Gastroesophageal sphincter (tissue), 4 donors: ENCODE measurements around the gene ITGB2. TPM values are rescaled to one million over a fixed set of nuclear protein-coding genes. Genes with fewer than 3 reads are reported as not detected.

Source experiments
- ATAC-seq: fragments of 150-250 bp; one replicate; pipeline ENCODE4 v1.9.1; 2016; ENCODE audit warnings: mild to moderate bottlenecking, moderate library complexity
- H3K27ac ChIP-seq, 4 donors: fragments of 200-600 bp; sonication (generic) in 3 of 4; 1 replicate in 3 of 4; 2 replicates in 1 of 4; pipeline ENCODE4 v1.5.1; 2016 to 2019
- H3K27me3 ChIP-seq: fragments of 200-600 bp; sonication (generic); one replicate; pipeline ENCODE4 v1.5.1; 2019
- H3K36me3 ChIP-seq, 2 donors: fragments of 200-600 bp; sonication (generic); one replicate each; pipeline ENCODE4 v1.5.1; 2019; ENCODE audit warnings: control low read depth in 1 of 2
- H3K4me1 ChIP-seq, 3 donors: fragments of 200-600 bp; sonication (generic); 1 replicate in 2 of 3; 2 replicates in 1 of 3; pipeline ENCODE4 v1.5.1; 2016 to 2019; ENCODE audit warnings: control low read depth in 2 of 3
- H3K4me3 ChIP-seq, 2 donors: fragments of 200-600 bp; sonication (generic); one replicate each; pipeline ENCODE4 v1.5.1; 2019; ENCODE audit warnings: mild to moderate bottlenecking in 1 of 2, moderate library complexity in 1 of 2
- H3K9me3 ChIP-seq, 3 donors: fragments of 200-600 bp; sonication (generic); one replicate each; pipeline ENCODE4 v1.5.1; 2017 to 2019; ENCODE audit warnings: control low read depth in 2 of 3
- CTCF ChIP-seq, 4 experiments: fragments of 200-600 bp in 2 of 4; fragments of 450-650 bp in 2 of 4; sonication (generic) in 1 of 4; IDR thresholded peaks; one replicate each; pipeline ENCODE4 v1.5.1; 2017 to 2019; ENCODE audit warnings: antibody characterized with exemption in 4 of 4, mild to moderate bottlenecking in 2 of 4, moderate library complexity in 2 of 4
- EP300 ChIP-seq: sonication (generic); formaldehyde crosslinking; IDR thresholded peaks from one replicate; pipeline ENCODE4 v1.6.1; 2017; ENCODE audit warnings: antibody characterized with exemption, mild to moderate bottlenecking
- POLR2A ChIP-seq, 2 donors: fragments of 450-650 bp; IDR thresholded peaks; one replicate each; pipeline ENCODE4 v1.6.1; 2017; ENCODE audit warnings: antibody characterized with exemption in 2 of 2, mild to moderate bottlenecking in 2 of 2, moderate library complexity in 1 of 2
- POLR2AphosphoS5 ChIP-seq: sonication (generic); formaldehyde crosslinking; IDR thresholded peaks from one replicate; pipeline ENCODE4 v1.6.1; 2017; ENCODE audit warnings: antibody characterized with exemption
- WGBS, 2 donors: methylation state at CpG; one replicate each; pipeline ENCODE4 v1.1.5; 2018; ENCODE audit warnings: low coverage in 1 of 2; 5-methylcytosine and 5-hydroxymethylcytosine counted together
- total RNA-seq, 4 donors: library from RNA; depleted of rRNA; stranded (reverse); fragments of >200 nt; gene quantifications; one replicate each; pipeline ENCODE4 v1.1.0, GENCODE V29; 2016

ITGB2 gene
- total RNA-seq, 4 donors from 2014 or later, result 10.4 to 112 (median 41.4) TPM

- no peaks in the 10 kb centered on the region for H3K36me3 ChIP-seq
- ATAC-seq, result no peak
- H3K9me3 ChIP-seq, result no peaks in the 10 kb centered on the region
- H3K4me1 ChIP-seq, result no peaks in the 10 kb centered on the region
- no peak for TF ChIP-seq POLR2A (IDR thresholded peaks at IDR 0.05)
- no peak for TF ChIP-seq POLR2AphosphoS5
- TF ChIP-seq CTCF (IDR thresholded peaks at IDR 0.05), result no peak
- TF ChIP-seq EP300, result no peak
- peaks cover 44% of the 10 kb centered on the region for H3K27me3 ChIP-seq
- no peak overlapping the region for H3K4me3 ChIP-seq
- H3K27ac ChIP-seq, result no peak overlapping the region
- WGBS, 2 donors, result 100% methylated on average over 1 of the region's 29 CpGs
Measured at GRCh38 chr21:44889625-44890337, 30.9 kb downstream of the ITGB2 start.

- TF ChIP-seq POLR2AphosphoS5 (no peak), EP300 (no peak), CTCF (IDR thresholded peaks at IDR 0.05) (no peak), POLR2A (IDR thresholded peaks at IDR 0.05) (no peak)
- no peaks in the 10 kb centered on the region for H3K36me3 ChIP-seq
- no peaks in the 10 kb centered on the region for H3K4me1 ChIP-seq
- no peaks in the 10 kb centered on the region for H3K9me3 ChIP-seq
- peaks cover 44% of the 10 kb centered on the region for H3K27me3 ChIP-seq
- no peak for ATAC-seq
- WGBS, 2 donors, result 80 to 90% methylated on average over 1 to 2 of the region's 64 CpGs
- H3K27ac ChIP-seq, result no peak overlapping the region
- no peak overlapping the region for H3K4me3 ChIP-seq
Measured at GRCh38 chr21:44888581-44889550, 31.8 kb downstream of the ITGB2 start.

GRCh38 chr21:44887807-44888580 is 32.7 kb downstream of the ITGB2 start:
- Histone ChIP-seq H3K4me3 (no peak overlapping the region), H3K36me3 (no peaks in the 10 kb centered on the region), H3K27me3 (peaks cover 38% of the 10 kb centered on the region), H3K9me3 (no peaks in the 10 kb centered on the region), H3K27ac (no peak overlapping the region), H3K4me1 (no peaks in the 10 kb centered on the region)
- WGBS, 2 donors, result no CpG with 5 or more reads among the region's 24 CpGs
- ATAC-seq, result no peak
- TF ChIP-seq EP300 (no peak), POLR2A (IDR thresholded peaks at IDR 0.05) (no peak), CTCF (IDR thresholded peaks at IDR 0.05) (no peak), POLR2AphosphoS5 (no peak)

- WGBS, 2 donors, result 85 to 96% methylated on average over 4 to 5 of the region's 11 CpGs
- H3K9me3 ChIP-seq, result no peaks in the 10 kb centered on the region
- no peak overlapping the region for H3K27ac ChIP-seq
- TF ChIP-seq EP300, result no peak
- no peak for TF ChIP-seq POLR2A (IDR thresholded peaks at IDR 0.05)
- no peak for TF ChIP-seq POLR2AphosphoS5
- no peak for TF ChIP-seq CTCF (IDR thresholded peaks at IDR 0.05)
- no peaks in the 10 kb centered on the region for H3K36me3 ChIP-seq
- H3K4me3 ChIP-seq, result no peak overlapping the region
- H3K27me3 ChIP-seq, result peaks cover 37% of the 10 kb centered on the region
- ATAC-seq, result no peak
- H3K4me1 ChIP-seq, result no peaks in the 10 kb centered on the region
Measured at GRCh38 chr21:44887126-44887806, 33.4 kb downstream of the ITGB2 start.
